ENCODE results near the gene CNTN1.

Gene CNTN1

GRCh38 chr12:40870981-40871380, 178.7 kb downstream of the CNTN1 start:
- DNase-seq: no peak

GRCh38 chr12:40874868-40875267, 182.6 kb downstream of the CNTN1 start:
- DNase-seq: no peak

- no peak for DNase-seq
Observed at GRCh38 chr12:40889329-40889728, 197.1 kb downstream of the CNTN1 start.

- DNase-seq: no peak
Observed at GRCh38 chr12:40892528-40892927, 200.3 kb downstream of the CNTN1 start.

- DNase-seq: no peak
Observed at GRCh38 chr12:40898505-40898904, 206.3 kb downstream of the CNTN1 start.

GRCh38 chr12:40903040-40903439, 210.8 kb downstream of the CNTN1 start:
- no peak for DNase-seq

- DNase-seq: no peak
Observed at GRCh38 chr12:40907115-40907527, 214.9 kb downstream of the CNTN1 start.

GRCh38 chr12:40911676-40912075, 219.4 kb downstream of the CNTN1 start:
- no peak for DNase-seq

- DNase-seq: no peak
Observed at GRCh38 chr12:40915172-40915571, 222.9 kb downstream of the CNTN1 start.

GRCh38 chr12:40917561-40917960, 225.3 kb downstream of the CNTN1 start:
- DNase-seq: no peak

- peak; percentile 1 for DNase-seq
Observed at GRCh38 chr12:40921563-40922163, 229.4 kb downstream of the CNTN1 start.

- DNase-seq: no peak
Observed at GRCh38 chr12:40937891-40938290, 245.7 kb downstream of the CNTN1 start.

GRCh38 chr12:40942326-40942725, 250.1 kb downstream of the CNTN1 start:
- no peak for DNase-seq

- no peak for DNase-seq
Observed at GRCh38 chr12:40945772-40946171, 253.5 kb downstream of the CNTN1 start.

- peak; percentile 1 for DNase-seq
Observed at GRCh38 chr12:40946612-40947194, 254.5 kb downstream of the CNTN1 start.

- no peak for DNase-seq
Observed at GRCh38 chr12:40947797-40948196, 255.6 kb downstream of the CNTN1 start.

GRCh38 chr12:40953076-40953475, 260.8 kb downstream of the CNTN1 start:
- DNase-seq: no peak

- DNase-seq: no peak
Observed at GRCh38 chr12:40957417-40957816, 265.2 kb downstream of the CNTN1 start.

GRCh38 chr12:40959041-40959440, 266.8 kb downstream of the CNTN1 start:
- DNase-seq: no peak

- DNase-seq: no peak
Observed at GRCh38 chr12:40963751-40964150, 271.5 kb downstream of the CNTN1 start.

GRCh38 chr12:40969796-40970195, 277.6 kb downstream of the CNTN1 start:
- DNase-seq: no peak

- no peak for DNase-seq
Observed at GRCh38 chr12:40970320-40970907, 278.2 kb downstream of the CNTN1 start.

- DNase-seq: no peak
Observed at GRCh38 chr12:40971911-40972310, 279.7 kb downstream of the CNTN1 start.

- no peak for DNase-seq
Observed at GRCh38 chr12:40976546-40976945, 284.3 kb downstream of the CNTN1 start.
